WTC11 (cell line): Measurements from ENCODE around the gene PCBP3. TPM values are rescaled to one million over a fixed set of nuclear protein-coding genes. Genes with fewer than 3 reads are reported as not detected.

Experiments used
- ATAC-seq: fragments of 200-7000 bp; cut with Tn5 transposase; 2 replicates; pipeline ENCODE4 v1.10.0; 2021; ENCODE audit warnings: mild to moderate bottlenecking, moderate library complexity
- CTCF ChIA-PET: fragments of 300-600 bp; sonication (Branson Sonifier 250); formaldehyde crosslinking; loops from one replicate; lab custom pipeline; 2021; ENCODE audit warnings: antibody characterized with exemption; lab: Charles Lee
- POLR2A ChIA-PET: fragments of 350-600 bp; sonication (Branson Sonifier 250); formaldehyde crosslinking; loops from one replicate; lab custom pipeline; 2021; ENCODE audit warnings: antibody characterized with exemption; lab: Charles Lee
- DNase-seq: peaks from one replicate; pipeline ENCODE4 v3.0.0; 2021; ENCODE audit warnings: low spot score
- H3K27ac Mint-ChIP-seq: 2 replicates; pipeline ENCODE4 v1.8.0; 2021; ENCODE audit warnings: mixed read lengths
- H3K27me3 Mint-ChIP-seq: 2 replicates; pipeline ENCODE4 v1.8.0; 2021; ENCODE audit warnings: low read depth, mild to moderate bottlenecking, moderate library complexity, mixed read lengths
- H3K36me3 Mint-ChIP-seq: 2 replicates; pipeline ENCODE4 v1.8.0; 2021; ENCODE audit warnings: mixed read lengths
- H3K4me1 Mint-ChIP-seq: 2 replicates; pipeline ENCODE4 v1.8.0; 2022; ENCODE audit warnings: mixed read lengths
- H3K4me3 Mint-ChIP-seq: 2 replicates; pipeline ENCODE4 v1.8.0; 2021; ENCODE audit warnings: mild to moderate bottlenecking, moderate library complexity, mixed read lengths
- H3K9me3 Mint-ChIP-seq: 2 replicates; pipeline ENCODE4 v1.8.0; 2021; ENCODE audit warnings: mixed read lengths
- ATF1 ChIP-seq: sonication (generic); formaldehyde crosslinking; IDR thresholded peaks from 2 replicates; pipeline ENCODE4 v1.8.1; 2023; ENCODE audit warnings: mild to moderate bottlenecking, moderate library complexity, missing genetic modification reagents
- CREB1 ChIP-seq: sonication (generic); formaldehyde crosslinking; IDR thresholded peaks from 2 replicates; pipeline ENCODE4 v1.8.0; 2023; ENCODE audit warnings: mild to moderate bottlenecking, missing genetic modification reagents
- CTCF ChIP-seq: fragments of 200-600 bp; IDR thresholded peaks from 2 replicates; pipeline ENCODE4 v1.8.0; 2022; ENCODE audit warnings: antibody characterized with exemption
- E2F4 ChIP-seq: sonication (generic); formaldehyde crosslinking; IDR thresholded peaks from 2 replicates; pipeline ENCODE4 v1.8.1; 2022; ENCODE audit warnings: low read depth, mild to moderate bottlenecking, moderate library complexity, missing genetic modification reagents, borderline replicate concordance
- FOXK1 ChIP-seq: sonication (generic); formaldehyde crosslinking; IDR thresholded peaks from 2 replicates; pipeline ENCODE4 v1.8.0; 2022; ENCODE audit warnings: mild to moderate bottlenecking, moderate library complexity, missing genetic modification reagents
- GRHL2 ChIP-seq: fragments of 250-450 bp; sonication (Bioruptor Pico); IDR thresholded peaks from 2 replicates; pipeline ENCODE4 v1.8.0; 2022; ENCODE audit warnings: mild to moderate bottlenecking, moderate library complexity; ENCODE audit not compliant: insufficient replicate concordance, severe bottlenecking
- IRF1 ChIP-seq: sonication (generic); formaldehyde crosslinking; IDR thresholded peaks from 2 replicates; pipeline ENCODE4 v1.8.0; 2023; ENCODE audit warnings: missing genetic modification reagents
- MYBL2 ChIP-seq: sonication (generic); formaldehyde crosslinking; IDR thresholded peaks from 2 replicates; pipeline ENCODE4 v1.8.1; 2023; ENCODE audit warnings: mild to moderate bottlenecking, moderate library complexity, missing genetic modification reagents
- NR3C1 ChIP-seq: sonication (generic); formaldehyde crosslinking; conservative IDR thresholded peaks from 2 replicates; pipeline ENCODE4 v1.8.1; 2023; ENCODE audit warnings: low read depth, mild to moderate bottlenecking, missing genetic modification reagents
- OVOL2 ChIP-seq: fragments of 250-450 bp; sonication (Bioruptor Pico); IDR thresholded peaks from 2 replicates; pipeline ENCODE4 v1.9.0; 2021; ENCODE audit warnings: mild to moderate bottlenecking, borderline replicate concordance
- PREB ChIP-seq: sonication (generic); formaldehyde crosslinking; IDR thresholded peaks from 2 replicates; pipeline ENCODE4 v1.8.1; 2022; ENCODE audit warnings: mild to moderate bottlenecking, missing genetic modification reagents, moderate library complexity, borderline replicate concordance
- SMAD4 ChIP-seq: sonication (generic); formaldehyde crosslinking; IDR thresholded peaks from 2 replicates; pipeline ENCODE4 v1.8.0; 2022; ENCODE audit warnings: mild to moderate bottlenecking, missing genetic modification reagents
- SP1 ChIP-seq: sonication (generic); formaldehyde crosslinking; conservative IDR thresholded peaks from 2 replicates; pipeline ENCODE4 v1.8.1; 2022; ENCODE audit warnings: missing genetic modification reagents
- TCF7 ChIP-seq: sonication (generic); formaldehyde crosslinking; IDR thresholded peaks from 2 replicates; pipeline ENCODE4 v1.8.0; 2022; ENCODE audit warnings: mild to moderate bottlenecking, low read depth, missing genetic modification reagents, moderate library complexity
- TEAD1 ChIP-seq: sonication (generic); formaldehyde crosslinking; IDR thresholded peaks from 2 replicates; pipeline ENCODE4 v1.8.0; 2022; ENCODE audit warnings: mild to moderate bottlenecking, missing genetic modification reagents
- ZMAT4 ChIP-seq: fragments of 250-450 bp; sonication (Bioruptor Pico); IDR thresholded peaks from 2 replicates; pipeline ENCODE4 v1.9.0; 2021; ENCODE audit warnings: mild to moderate bottlenecking
- ZNF219 ChIP-seq: sonication (generic); formaldehyde crosslinking; IDR thresholded peaks from 2 replicates; pipeline ENCODE4 v1.8.0; 2023; ENCODE audit warnings: missing genetic modification reagents, mild to moderate bottlenecking, borderline replicate concordance
- ZNF416 ChIP-seq: fragments of 250-450 bp; sonication (Bioruptor Pico); IDR thresholded peaks from 2 replicates; pipeline ENCODE4 v1.9.0; 2021; ENCODE audit warnings: mild to moderate bottlenecking, inconsistent platforms
- ZNF423 ChIP-seq: fragments of 250-450 bp; sonication (Bioruptor Pico); IDR thresholded peaks from 2 replicates; pipeline ENCODE4 v2.1.2; 2022; ENCODE audit warnings: mild to moderate bottlenecking, moderate library complexity
- total RNA-seq: library from RNA; stranded (reverse); gene quantifications from 3 replicates; pipeline ENCODE4 v1.2.3, GENCODE V29; 2021
- TF ChIP-seq, protein P1 (sequence below): sonication (generic); formaldehyde crosslinking; IDR thresholded peaks from 2 replicates; pipeline ENCODE4 v1.8.0; 2022; ENCODE audit warnings: mild to moderate bottlenecking, missing genetic modification reagents
- TF ChIP-seq, protein P2 (sequence below): fragments of 250-450 bp; sonication (Bioruptor Pico); conservative IDR thresholded peaks from 2 replicates; pipeline ENCODE4 v1.9.0; 2021; ENCODE audit warnings: mild to moderate bottlenecking
- TF ChIP-seq, protein P3 (sequence below): sonication (generic); formaldehyde crosslinking; IDR thresholded peaks from 2 replicates; pipeline ENCODE4 v1.8.0; 2023; ENCODE audit warnings: mild to moderate bottlenecking, missing genetic modification reagents

PCBP3 gene
- total RNA-seq, 1 experiment from 2014 or later: 8.5 TPM

- Mint-ChIP-seq H3K4me1 (no peaks in the 10 kb centered on the region), H3K36me3 (no peaks in the 10 kb centered on the region), H3K27ac (no peak overlapping the region), H3K27me3 (no peaks in the 10 kb centered on the region), H3K4me3 (no peak overlapping the region), H3K9me3 (no peaks in the 10 kb centered on the region)
- no peak for DNase-seq
- ATAC-seq: no peak
- ChIA-PET CTCF (interaction anchor here (1.2 to 1.8 kb wide), 2 partner anchors 14 to 46 kb away, joined by 3 to 8 read pairs; no protein-coding TSS in a partner anchor), POLR2A (no interaction called here)
- TF ChIP-seq OVOL2 (CRISPR knock-in tag) (no peak), CTCF (no peak), SP1 (no peak), FOXK1 (CRISPR knock-in tag) (no peak), ATF1 (CRISPR knock-in tag) (no peak), NR3C1 (CRISPR knock-in tag) (no peak), ZNF416 (CRISPR knock-in tag) (no peak), TCF7 (CRISPR knock-in tag) (no peak), GRHL2 (CRISPR knock-in tag) (no peak), CREB1 (CRISPR knock-in tag) (no peak), PREB (CRISPR knock-in tag) (no peak), ZNF423 (CRISPR knock-in tag) (no peak), E2F4 (CRISPR knock-in tag) (no peak), IRF1 (CRISPR knock-in tag) (no peak)
- TF ChIP-seq, protein P1, sequence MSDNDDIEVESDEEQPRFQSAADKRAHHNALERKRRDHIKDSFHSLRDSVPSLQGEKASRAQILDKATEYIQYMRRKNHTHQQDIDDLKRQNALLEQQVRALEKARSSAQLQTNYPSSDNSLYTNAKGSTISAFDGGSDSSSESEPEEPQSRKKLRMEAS (CRISPR knock-in tag): no peak
- TF ChIP-seq, protein P2, sequence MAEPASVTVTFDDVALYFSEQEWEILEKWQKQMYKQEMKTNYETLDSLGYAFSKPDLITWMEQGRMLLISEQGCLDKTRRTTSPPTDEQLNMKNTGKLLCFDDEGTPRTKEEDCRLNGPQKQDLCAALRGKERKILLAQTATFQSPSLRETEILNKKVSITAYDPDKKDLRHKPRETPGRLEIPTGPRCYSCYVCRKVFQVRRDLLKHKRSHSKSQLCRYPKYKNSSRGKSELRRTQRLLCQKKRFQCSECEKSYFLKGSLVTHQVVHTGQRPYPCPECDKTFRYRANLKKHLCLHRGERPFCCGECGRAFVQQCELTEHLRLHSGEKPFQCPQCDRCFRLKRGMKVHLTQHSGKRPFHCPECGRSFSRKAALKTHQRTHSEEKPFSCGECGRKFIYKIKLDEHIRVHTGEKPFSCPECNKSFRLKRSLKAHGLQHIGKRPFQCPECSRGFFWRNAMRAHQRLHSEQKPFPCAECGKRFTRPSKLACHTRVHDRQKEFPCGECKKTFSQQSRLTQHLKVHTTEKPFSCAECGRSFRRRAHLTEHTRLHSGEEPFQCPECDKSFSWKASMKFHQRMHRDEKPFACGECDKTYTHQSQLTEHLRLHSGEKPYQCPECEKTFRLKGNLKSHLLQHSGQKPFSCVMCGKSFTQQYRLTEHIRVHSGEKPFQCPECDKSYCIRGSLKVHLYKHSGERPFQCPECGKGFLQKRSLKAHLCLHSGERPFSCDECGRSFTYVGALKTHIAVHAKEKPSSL: no peak
These were observed 265.2 kb downstream of the PCBP3 start for GRCh38 chr21:45908536-45909237.

GRCh38 chr21:45909238-45909988, 265.9 kb downstream of the PCBP3 start:
- no peak overlapping the region for H3K4me3 Mint-ChIP-seq
- no peaks in the 10 kb centered on the region for H3K36me3 Mint-ChIP-seq
- ChIA-PET POLR2A (no interaction called here), CTCF (interaction anchor here (1.8 kb wide), 1 partner anchor 13 kb away, joined by 8 read pairs; no protein-coding TSS in a partner anchor)
- 0 out of 2 replicates have a peak overlapping the region, but pooled peaks have one; percentile 17 for H3K27ac Mint-ChIP-seq
- ATAC-seq (no peak), DNase-seq (no peak)
- H3K9me3 Mint-ChIP-seq: no peaks in the 10 kb centered on the region
- no peaks in the 10 kb centered on the region for H3K27me3 Mint-ChIP-seq
- no peaks in the 10 kb centered on the region for H3K4me1 Mint-ChIP-seq
- TF ChIP-seq TEAD1 (CRISPR knock-in tag) (no peak), ZNF219 (no peak), MYBL2 (CRISPR knock-in tag) (no peak), SMAD4 (CRISPR knock-in tag) (no peak), NR3C1 (CRISPR knock-in tag) (no peak), ZMAT4 (CRISPR knock-in tag) (no peak)
- TF ChIP-seq, protein P3, sequence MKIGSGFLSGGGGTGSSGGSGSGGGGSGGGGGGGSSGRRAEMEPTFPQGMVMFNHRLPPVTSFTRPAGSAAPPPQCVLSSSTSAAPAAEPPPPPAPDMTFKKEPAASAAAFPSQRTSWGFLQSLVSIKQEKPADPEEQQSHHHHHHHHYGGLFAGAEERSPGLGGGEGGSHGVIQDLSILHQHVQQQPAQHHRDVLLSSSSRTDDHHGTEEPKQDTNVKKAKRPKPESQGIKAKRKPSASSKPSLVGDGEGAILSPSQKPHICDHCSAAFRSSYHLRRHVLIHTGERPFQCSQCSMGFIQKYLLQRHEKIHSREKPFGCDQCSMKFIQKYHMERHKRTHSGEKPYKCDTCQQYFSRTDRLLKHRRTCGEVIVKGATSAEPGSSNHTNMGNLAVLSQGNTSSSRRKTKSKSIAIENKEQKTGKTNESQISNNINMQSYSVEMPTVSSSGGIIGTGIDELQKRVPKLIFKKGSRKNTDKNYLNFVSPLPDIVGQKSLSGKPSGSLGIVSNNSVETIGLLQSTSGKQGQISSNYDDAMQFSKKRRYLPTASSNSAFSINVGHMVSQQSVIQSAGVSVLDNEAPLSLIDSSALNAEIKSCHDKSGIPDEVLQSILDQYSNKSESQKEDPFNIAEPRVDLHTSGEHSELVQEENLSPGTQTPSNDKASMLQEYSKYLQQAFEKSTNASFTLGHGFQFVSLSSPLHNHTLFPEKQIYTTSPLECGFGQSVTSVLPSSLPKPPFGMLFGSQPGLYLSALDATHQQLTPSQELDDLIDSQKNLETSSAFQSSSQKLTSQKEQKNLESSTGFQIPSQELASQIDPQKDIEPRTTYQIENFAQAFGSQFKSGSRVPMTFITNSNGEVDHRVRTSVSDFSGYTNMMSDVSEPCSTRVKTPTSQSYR (CRISPR knock-in tag): no peak
- TF ChIP-seq, protein P1 (CRISPR knock-in tag): no peak
